ENCODE data around the gene IHH.
A peak's percentile ranks its signal among the peaks of the same experiment; 100 is the strongest.

IHH gene

DNA sequence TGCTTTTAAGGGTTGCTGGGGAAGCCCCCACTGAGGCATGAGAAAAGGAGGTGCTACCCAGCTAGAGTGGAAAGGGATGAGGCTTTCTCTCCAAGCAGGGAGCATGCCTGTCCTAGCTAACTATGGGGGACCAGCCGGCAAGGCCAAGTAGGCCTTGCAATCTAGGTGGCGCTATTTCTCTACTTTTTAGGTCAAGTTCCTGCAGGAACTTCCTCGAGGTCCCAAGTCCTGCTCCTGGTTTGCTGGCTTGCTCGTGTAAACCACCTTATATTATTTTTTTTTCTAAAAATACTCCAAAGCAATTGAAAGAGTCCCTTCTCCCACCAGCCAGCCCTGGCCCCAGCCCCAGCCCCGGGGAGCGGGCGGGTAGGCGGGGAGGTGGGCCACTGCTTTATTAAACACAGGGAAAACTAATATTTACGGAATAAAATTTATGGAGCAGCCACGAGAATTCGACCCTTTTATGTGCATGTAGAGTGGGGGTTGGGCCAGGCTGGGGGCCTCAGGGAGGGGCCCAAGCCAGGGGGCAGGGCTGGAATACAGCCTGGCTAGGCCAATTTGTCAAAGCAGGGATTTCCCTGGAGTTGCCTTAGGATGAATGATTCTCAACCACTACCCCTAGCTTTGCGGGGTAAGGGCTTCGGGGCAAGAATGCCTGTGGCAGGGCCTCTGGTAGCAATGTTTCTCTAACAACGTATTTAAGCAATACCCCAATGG is 12.8 kb upstream of the IHH start:
- peak in 1 of 5 experiments; percentile 27 for DNase-seq

DNA sequence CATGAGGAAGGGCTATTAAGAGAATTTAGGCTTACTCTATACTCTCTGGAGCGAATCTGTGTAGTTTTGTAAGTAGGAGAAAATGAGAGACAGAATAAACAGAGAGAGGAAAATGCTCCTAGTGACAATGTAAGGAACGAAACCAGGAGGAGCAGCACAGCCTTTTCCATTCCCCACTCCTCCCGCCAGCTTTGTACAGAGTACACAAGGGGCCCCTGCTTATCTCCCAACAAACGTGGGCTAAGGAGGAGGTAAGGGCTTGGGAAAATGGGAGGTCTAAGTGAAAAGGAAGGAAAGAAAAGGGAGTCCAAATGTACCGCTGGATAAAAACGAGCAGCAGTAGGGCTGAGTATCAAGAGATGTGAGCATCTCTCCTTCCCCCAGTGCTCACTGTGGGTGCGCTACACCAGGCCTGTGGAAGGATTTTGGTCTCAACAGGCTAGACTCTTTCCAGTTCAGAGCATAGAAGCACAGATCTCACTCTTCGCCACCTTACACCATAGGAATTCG is 12.1 kb upstream of the IHH start:
- no peak for DNase-seq

DNA sequence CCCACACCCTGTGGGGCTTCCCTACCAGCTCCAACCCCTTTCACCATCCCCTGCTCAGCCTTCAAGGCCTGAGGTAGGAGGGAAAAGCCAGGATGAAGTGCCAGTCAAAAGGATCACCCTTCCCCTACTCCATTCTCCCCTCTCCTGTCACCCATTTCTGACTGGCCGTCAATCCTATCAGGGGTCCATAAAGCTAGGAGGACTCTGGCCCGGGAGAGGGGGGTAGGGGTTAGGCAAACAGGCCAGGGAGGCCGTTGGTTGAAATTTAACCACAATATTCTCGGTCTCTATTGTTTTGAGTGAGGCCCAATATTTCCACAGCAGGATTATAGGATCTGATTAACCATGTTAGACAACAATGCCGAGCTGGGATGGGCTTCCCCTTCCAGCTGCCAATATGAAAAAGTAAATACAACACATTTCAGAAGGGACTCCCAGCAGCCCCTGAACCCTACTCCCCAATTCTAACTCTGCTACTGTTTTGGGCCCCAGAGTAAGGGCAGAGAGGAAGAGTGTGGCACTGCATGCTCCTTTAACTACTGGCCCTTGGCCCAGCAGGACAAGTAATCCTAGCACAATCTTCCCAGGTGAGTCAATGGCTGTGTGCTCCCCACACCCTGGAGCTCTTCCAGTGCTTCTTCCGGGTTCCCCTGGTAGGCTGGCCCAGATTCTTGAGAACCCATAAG is 10.6 kb upstream of the IHH start:
- no peak for DNase-seq

DNA sequence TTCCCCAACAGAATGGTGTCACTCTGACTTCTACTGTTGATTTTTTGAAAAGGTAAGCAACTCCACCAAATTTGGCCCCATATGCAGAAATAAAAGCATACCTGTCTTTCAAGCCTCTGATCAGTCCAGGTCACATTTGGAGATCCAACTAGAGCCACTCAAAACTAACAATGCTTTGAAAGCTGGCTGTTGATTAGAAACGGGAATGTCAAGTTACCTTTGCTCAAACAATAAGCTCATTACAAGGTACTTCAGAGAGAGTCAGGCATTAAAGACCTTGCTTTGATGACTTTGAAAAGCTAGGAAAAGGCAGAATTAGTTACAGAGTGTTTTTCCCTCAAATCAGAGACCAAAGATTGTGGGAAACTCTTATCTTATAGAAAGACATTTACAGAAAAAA is 4.8 kb upstream of the IHH start:
- no peak for DNase-seq

DNA sequence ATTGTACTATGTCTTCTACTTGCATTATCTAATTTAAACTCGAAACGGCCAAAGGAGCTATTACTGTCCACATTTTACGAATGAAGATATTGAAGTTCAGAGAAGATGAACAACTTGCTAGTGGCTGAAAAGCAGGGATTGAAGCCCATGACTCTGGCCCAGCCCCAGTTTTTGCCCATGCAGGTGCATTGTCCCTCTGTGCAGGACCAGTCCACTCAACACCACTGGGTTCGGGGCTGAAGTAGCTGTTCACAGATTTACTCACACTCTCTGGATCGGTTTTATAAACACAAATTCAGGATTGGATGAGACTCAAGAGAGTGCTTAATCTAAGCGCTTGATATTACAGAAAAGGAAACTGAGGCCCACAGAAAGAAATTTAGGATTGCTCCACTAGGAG is 1.4 kb upstream of the IHH start:
- no peak for DNase-seq

DNA sequence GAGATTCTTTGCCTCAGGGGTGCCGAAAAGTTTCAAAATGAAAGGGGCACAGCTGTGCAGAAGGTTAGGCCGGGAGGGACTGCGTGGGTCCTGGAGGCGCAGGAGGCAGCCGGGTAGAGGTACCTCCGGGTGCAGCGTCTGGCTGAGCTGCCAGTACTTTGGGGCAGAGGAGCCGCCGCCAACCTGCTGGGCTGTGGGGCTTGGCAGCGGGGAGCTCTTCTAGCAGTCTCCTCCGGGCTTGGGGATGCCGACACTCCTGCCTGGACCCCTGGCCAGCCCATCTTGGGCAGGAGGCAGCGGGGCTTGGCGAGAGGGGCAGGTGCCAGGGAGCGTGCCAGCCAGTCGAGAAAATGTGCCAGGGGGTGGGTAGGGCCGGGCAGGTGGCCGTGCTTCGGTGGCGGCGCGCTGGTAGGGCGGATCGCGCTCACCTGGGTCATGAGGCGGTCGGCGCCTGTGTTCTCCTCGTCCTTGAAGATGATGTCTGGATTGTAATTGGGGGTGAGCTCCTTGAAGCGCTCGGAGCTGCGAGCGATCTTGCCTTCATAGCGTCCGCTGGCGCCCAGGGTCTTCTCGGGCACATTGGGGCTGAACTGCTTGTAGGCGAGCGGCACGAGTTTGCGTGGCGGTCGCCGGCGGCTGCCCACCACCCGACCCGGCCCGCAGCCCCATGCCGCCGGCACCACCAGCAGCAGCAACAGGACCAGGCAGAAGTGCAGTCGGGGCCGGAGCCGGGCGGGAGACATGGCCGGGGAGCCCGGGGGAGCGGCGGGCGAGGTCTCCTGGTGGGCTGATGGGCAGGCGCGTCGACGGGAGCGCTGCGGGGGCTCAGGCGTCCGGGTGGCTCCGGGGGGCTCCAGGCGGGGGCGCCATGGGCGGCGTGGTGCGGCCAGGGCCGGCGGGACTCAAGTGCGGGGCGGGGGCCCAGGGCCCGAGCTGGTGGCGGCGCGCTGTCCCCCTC is 717 bp downstream of the IHH start:
- peak in 1 of 5 experiments; percentile 22 for DNase-seq

DNA sequence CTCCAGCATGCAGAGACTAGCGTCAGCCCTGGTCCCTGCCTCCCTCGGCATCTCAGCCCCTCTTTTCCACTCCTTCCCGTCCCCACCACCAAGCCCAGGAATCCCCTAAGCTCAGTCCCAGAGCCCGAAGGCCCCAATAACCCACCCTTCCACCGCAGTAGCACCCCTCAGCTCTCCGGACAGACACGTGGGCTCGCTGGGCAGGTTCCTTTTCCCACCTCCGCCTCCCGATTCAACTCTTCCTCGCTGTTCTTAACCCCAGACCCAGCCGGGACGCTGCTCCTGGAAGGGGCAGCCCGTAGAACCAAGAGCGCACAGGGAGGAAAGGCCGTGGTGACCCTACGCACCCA is 1.4 kb downstream of the IHH start:
- DNase-seq: no peak

DNA sequence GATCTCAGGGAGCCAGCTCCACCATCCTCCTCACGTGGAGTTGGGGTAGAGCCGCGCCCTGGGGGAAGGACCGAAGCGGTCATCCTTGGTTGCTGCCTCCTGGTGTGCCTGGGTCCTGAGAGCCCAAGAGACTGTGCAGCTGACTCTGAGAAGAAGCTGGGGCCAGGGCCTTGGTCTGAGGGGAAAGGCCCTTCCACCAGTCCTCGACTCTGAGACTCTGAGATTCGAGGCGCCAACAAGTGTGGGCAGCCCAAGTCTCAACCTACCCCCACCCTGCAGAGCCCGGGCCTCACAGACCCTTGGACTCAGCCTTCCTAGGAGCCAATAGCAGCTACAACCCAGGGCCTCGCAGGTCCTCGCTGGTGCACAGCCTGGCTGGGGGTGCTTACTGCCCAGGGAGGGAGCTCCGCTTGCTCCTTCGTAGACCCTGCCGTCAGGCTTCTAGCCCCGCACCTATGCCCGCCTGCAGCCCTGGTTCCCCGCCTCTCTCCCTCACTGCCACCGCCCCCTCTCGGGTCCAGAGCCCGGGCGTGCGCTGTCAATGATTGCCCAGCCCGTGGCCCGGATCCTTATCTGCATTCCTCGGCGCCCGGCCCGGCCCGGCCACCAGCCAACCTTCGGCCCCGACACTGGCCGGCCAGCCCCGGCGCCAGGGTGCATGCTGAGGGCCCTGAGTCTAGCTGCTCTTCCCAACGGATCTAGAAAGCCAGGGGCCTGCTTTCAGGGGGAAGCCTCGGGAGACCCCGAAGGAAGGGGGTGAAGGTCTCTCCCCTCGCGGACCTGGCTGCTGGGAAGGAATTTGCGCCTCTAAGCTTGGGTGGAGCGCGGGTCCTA is 2.0 kb downstream of the IHH start:
- DNase-seq: no peak

DNA sequence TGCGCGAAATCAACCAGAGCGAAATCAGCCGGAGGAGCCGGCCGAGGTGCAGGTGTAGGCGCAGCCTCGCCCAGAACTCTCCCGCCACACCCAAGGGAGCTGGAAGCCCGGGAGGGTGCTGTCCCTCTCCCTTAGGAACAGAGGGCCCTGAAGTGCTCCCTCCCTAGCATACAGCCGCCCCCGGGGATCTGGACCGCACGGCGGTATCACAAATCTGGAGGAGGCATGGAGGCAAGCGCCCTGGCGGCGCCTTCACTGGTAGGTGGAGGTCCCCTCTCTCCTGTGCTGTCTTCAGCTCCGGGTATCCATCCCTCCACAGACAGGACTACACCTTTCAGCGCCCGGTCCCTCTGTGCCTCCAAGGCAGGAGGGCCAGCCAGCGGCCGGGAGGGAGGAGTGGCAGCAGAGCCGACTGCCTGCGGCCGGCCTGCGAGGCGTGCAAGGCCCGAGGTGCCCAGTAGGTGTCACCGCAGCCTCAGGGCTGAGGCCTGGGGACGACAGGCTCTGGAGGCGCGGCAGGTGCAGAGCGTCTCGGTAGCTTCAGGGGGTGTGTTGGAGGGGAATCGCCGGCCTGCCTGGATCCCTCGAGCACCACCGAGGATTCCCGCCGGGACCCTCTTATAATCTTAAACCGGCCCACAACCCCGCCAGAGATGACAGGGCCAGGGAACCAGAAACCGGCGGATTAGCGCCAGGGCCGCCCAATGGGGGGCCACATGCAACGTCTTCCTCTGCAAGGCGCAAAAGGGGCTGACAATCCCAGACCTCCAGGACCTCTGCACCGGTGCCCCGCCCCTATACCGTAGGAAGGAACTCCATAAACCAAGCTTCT is 2.8 kb downstream of the IHH start:
- DNase-seq: peak; percentile 51 to 76 (median 65)

DNA sequence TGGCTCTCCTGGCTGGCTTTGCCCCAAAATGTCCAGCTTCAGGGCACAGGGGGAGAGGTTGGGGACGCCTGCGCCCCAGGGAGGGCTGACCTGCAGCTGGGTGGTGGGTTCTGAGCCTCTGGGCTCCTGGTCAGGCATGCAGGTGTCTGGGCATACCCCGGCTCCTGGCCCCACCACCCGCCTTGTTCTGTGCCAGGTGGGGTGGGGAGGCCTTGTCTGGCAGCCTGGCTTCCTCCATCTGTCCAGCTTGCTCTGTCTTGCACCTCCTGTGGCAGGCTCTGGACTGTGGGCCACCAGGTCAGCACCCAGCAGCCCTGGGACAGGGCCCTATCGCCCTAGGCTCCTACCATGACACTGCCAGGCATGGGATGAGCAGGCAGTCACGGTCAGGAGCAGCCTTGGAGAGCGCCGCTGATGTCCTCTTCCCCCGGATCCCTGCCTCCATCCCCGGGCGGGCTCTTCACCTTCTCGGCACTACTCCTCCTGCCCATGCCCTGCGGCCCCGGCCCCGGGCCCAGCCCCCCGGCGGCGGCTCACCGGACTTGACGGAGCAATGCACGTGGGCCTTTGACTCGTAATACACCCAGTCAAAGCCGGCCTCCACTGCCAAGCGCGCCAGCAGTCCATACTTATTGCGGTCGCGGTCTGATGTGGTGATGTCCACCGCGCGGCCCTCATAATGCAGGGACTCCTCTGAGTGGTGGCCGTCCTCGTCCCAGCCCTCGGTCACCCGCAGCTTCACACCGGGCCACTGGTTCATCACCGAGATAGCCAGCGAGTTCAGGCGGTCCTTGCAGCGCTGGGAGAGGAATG is 3.6 kb downstream of the IHH start:
- no peak for DNase-seq

DNA sequence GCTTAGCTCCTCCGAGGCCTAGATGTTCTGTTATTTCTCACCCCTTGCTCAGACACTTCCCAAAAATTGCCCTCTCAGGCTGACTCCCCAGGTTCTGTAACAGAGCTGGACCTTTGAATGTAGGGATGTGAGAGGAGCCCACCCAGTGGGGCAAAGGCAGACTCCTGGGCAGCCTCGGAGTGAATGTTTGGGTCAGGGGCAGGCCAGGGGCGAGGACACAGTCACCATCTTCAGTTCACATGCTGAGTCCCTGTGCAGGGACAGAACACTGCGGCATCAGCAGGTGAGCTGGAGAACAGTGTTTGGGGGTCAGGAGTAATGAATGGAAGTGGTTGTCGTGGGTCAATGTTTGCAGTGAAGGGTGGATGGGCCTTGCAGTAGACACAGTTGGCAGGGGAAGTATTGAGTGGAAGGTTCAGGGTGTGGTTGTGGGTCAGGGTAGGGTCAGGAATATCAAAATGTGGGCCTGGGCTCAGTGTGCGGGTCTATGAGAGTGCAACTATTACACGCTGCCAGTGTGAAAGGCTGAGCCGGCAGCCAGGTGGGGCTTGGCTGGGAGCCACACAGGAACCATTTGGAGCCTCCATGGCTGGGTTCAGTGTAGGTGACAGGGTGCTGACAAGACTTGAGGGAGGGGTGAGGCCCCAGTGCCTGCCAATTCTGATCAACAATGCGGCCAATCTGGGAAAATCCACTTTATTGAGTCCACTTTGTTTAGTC is 4.4 kb downstream of the IHH start:
- DNase-seq: no peak

DNA sequence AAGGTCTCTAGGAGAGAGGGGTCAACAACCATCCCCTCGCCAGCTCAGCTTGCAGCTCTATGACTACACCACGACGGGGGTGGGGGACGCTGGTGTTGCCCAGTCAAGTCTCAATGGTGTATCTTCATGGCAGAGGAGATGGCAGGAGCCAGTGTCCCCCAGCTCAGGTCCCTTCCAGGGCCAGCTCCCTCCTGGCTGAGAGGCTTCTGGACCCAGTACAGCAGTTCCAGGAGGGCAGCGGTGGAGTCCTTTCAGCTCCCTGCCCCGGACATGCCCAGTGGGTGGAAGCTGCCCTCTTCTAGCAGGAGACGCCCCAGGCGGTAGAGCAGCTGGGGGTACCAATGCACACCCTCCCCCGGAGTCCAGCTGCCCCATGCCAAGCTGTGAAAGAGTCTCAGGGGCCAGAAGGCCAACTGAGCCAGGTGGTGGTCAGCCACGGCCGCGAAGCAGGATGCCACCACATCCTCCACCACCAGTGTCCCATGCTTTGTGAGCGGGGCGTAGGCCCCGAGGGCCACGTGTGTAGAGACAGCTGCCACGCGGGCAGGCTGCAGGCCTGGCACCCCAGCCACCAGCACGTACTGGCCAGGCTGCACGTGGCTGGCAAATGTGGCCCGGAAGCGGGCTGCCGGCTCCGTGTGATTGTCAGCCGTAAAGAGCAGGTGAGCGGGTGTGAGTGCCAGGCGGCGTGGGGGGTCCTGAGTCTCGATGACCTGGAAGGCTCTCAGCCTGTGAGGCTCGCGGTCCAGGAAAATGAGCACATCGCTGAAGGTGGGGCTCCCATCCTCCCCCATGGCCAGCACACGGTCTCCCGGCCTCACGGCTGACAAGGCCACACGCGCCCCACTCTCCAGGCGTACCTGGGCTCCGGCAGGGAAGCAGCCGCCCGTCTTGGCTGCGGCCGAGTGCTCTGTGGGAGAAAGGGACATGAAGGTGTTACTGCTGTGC is 5.5 kb downstream of the IHH start:
- no peak for DNase-seq

DNA sequence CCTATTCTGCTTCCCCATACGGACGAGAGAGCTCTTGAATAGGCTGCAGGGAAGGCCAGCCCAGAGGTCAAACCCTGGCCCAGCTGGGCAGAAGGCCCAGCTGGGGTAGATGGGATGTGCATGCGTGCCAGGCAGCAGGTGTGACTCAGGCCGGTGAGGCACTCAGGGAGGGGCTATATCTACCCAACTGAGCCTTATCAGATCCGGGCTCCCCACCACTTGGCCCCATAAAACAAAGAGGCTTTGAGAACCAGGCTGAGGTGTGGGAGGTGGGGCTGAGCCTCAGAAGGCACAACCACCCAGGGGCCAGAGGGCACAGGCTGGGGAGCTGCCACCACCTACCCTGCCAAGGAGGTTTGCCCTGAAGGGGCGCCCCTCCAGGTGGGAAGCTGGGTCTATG is 11.4 kb downstream of the IHH start:
- DNase-seq: no peak

DNA sequence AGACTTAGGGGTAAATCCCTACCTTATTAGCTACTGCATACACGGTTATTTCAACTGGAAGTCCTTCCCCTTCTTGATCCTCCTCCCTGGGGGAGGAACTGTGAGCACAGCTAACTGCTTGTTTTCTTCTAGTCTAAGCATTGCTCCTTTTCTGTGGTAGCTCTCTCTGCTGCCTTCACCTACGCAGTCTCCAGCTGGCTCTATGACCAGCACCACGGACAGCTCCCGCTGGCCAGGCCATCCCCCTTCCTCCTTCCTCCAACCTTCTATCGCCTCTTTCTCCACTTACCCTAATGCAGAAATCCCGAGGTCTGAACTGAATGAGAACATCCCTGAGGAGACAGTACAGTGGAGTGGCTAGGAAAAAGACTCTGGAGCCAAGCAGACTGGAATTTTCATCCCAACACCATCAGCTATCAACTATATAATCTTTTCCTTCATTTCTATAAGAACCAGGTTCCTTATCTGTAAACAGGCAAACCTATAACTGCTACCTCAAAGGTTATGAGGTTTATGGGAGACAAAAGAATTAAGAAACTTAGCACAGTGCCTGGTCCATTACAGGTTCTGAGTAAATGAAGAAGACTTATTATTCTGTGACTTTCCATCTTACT is 14.7 kb downstream of the IHH start:
- DNase-seq: peak in 1 of 5 experiments; percentile 19

DNA sequence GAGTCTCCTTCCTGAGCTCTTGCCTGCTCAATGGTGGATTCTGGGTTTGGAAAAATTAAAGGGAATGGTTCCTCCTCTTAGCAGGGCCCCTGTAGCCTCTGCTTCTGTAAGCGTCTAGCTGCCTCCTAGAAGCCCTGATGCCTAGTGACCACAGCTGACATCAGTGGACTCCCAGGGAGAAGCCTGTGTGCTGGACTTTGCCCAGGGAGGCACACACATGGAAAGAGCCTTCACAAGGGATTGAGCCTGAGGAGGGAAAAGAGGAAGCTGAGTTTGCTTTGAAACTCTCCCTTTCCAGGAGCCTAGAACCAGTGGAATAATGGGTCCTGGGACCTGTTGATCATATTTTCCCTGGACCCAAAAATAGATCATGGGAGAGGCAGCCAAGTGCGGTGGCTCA is 18.0 kb downstream of the IHH start:
- DNase-seq: no peak

DNA sequence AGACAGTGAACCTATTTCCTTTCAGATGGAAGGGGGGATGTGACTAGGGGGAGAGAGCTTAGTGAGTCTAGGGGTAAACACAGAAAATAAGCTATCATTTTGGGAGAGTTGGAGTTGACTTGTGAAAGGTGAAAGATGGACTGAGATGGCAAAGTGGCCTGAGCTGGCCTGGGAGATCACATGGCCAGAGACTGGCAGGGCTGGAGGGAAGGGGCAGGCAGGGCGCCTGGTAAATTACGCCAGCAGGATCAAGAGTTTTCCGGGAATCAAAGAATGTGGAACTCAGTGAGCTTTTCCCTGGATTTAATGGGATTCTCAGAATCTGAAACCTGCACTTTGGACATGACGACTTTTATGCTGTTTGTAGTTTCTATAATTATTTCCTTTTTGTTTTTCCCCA is 18.6 kb downstream of the IHH start:
- DNase-seq: no peak

DNA sequence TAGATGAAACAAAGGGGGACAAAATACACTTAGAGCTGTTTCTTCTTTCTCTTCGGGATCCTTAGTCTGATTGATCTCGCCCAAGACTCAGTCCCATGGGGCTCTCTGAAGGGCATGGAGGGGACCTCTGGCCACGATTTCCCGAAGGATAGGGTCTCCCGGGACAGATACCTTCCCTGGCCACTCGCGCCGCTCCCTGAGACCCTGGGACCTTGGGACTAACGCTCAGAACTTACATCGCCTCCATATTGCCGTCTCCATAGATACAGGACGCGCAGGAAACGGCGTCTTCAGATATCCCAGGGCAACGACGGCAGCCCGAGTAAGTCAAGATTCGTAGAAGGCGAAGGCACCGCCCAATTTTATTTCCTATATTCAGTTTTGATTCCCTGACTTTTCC is 19.5 kb downstream of the IHH start, which contains the start of gene CFAP65:
CFAP65 (minus strand) TSS at position 265 of the 400 bp plus-strand sequence. CDS start 2,468 bp downstream, outside the sequence.
- peak in 1 of 5 experiments; percentile 40 for DNase-seq

DNA sequence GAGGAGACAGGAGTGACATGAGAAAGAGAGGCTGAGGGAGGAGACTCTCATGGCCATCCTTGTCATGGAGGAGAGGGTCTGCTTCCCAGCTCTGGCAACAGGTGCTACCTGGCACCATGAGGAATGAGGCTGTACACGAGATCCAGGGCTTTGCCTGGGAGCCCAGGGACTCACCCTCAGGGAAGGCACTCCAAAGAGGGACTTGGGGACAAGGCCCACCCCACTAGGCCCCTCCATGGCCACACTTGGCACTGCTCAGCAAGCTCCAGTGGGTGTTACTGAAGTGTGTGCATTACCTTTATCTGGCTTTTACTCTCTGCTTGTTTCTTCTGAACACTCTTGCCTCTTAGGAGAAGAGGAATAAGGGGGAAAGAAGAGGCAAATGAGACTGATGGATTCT is 22.1 kb downstream of the IHH start:
- DNase-seq: no peak

All from T-helper 2 cell (primary cell).